H1 (cell line): ENCODE results near the gene LTBR. TPM values are rescaled to one million over a fixed set of nuclear protein-coding genes. Genes with fewer than 3 reads are reported as not detected.
A peak's percentile ranks its signal among the peaks of the same experiment; 100 is the strongest.

Experiments used
- CTCF ChIA-PET: fragments of 300-600 bp; sonication (Branson Sonifier 250); formaldehyde crosslinking; loops from one replicate; lab custom pipeline; 2021; ENCODE audit not compliant: partially characterized antibody; lab: Charles Lee
- POLR2A ChIA-PET: fragments of 300-600 bp; sonication (Branson Sonifier 250); formaldehyde crosslinking; loops from one replicate; lab custom pipeline; 2021; ENCODE audit warnings: inconsistent platforms; ENCODE audit not compliant: partially characterized antibody; lab: Charles Lee
- DNase-seq, 2 experiments: peaks; one replicate each; pipeline versions ENCODE4 v3.0.0 to v3.0.0-alpha.2; 2010 to 2022; ENCODE audit warnings: low spot score in 2 of 2, low read depth in 1 of 2, mixed read lengths in 1 of 2
- FAIRE-seq: peaks from 2 replicates; lab custom pipeline; 2011; peaks lifted over from hg19 to GRCh38; lab: Jason Lieb, UNC
- H2AFZ ChIP-seq: 2 replicates; pipeline ENCODE4 v1.8.1; 2012; ENCODE audit warnings: low read length, inconsistent platforms
- H2AK5ac ChIP-seq: 2 replicates; pipeline ENCODE4 v1.6.1; 2013; ENCODE audit warnings: low read depth, low read length
- H2BK120ac ChIP-seq: replicated peaks from 2 replicates; pipeline ENCODE3; 2013; ENCODE audit warnings: low read depth, low read length, inconsistent platforms
- H2BK12ac ChIP-seq: 2 replicates; pipeline ENCODE4 v1.6.1; 2013; ENCODE audit warnings: low read depth, low read length
- H2BK15ac ChIP-seq: 2 replicates; pipeline ENCODE4 v1.6.1; 2013; ENCODE audit warnings: low read length
- H2BK20ac ChIP-seq: 2 replicates; pipeline ENCODE4 v1.6.1; 2013; ENCODE audit warnings: low read length
- H2BK5ac ChIP-seq: 2 replicates; pipeline ENCODE4 v1.6.1; 2013; ENCODE audit warnings: low read depth, low read length
- H3K14ac ChIP-seq: 2 replicates; pipeline ENCODE4 v1.6.1; 2013; ENCODE audit warnings: inconsistent platforms; ENCODE audit not compliant: insufficient read length
- H3K18ac ChIP-seq: 2 replicates; pipeline ENCODE4 v1.6.1; 2013; ENCODE audit warnings: low read length; ENCODE audit errors: extremely low read depth
- H3K23ac ChIP-seq: 2 replicates; pipeline ENCODE4 v1.6.1; 2013; ENCODE audit warnings: inconsistent platforms; ENCODE audit not compliant: insufficient read length
- H3K23me2 ChIP-seq: 2 replicates; pipeline ENCODE4 v1.6.1; 2013; ENCODE audit warnings: low read depth, low read length
- H3K27ac ChIP-seq: 2 replicates; pipeline ENCODE4 v1.6.1; 2011; ENCODE audit warnings: low read depth, low read length, inconsistent platforms
- H3K27me3 ChIP-seq, 4 experiments: replicated peaks in 1 of 4; 1 replicate in 1 of 4; 2 replicates in 3 of 4; pipeline versions ENCODE4 v1.6.1 to v1.8.1; 2011 to 2013; ENCODE audit warnings: low read length in 3 of 4, mild to moderate bottlenecking in 3 of 4, inconsistent platforms in 2 of 4, mixed read lengths in 2 of 4, moderate library complexity in 1 of 4; ENCODE audit not compliant: control insufficient read depth in 3 of 4, insufficient read depth in 3 of 4; ENCODE audit errors: extremely low read depth in 1 of 4
- H3K36me3 ChIP-seq, 4 experiments: 2 replicates each; pipeline versions ENCODE4 v1.6.1 to v1.8.1; 2011 to 2013; ENCODE audit warnings: mild to moderate bottlenecking in 4 of 4, low read length in 3 of 4, moderate library complexity in 2 of 4, control low read depth in 1 of 4, inconsistent platforms in 1 of 4; ENCODE audit not compliant: insufficient read depth in 4 of 4, control insufficient read depth in 2 of 4
- H3K4ac ChIP-seq: replicated peaks from 2 replicates; pipeline ENCODE3; 2013; ENCODE audit warnings: low read length, low read depth, mixed read lengths, inconsistent platforms; ENCODE audit not compliant: insufficient read length
- H3K4me1 ChIP-seq, 4 experiments: replicated peaks in 1 of 4; 1 replicate in 1 of 4; 2 replicates in 3 of 4; pipeline versions ENCODE4 v1.6.1 to v1.8.1; 2011 to 2013; ENCODE audit warnings: low read length in 3 of 4, inconsistent platforms in 2 of 4, mixed read lengths in 1 of 4; ENCODE audit not compliant: insufficient read depth in 4 of 4, control insufficient read depth in 3 of 4
- H3K4me2 ChIP-seq, 2 experiments: 2 replicates each; pipeline versions ENCODE4 v1.6.1 to v1.8.1; 2011 to 2013; ENCODE audit warnings: low read depth in 2 of 2, low read length in 2 of 2, control low read depth in 1 of 2, inconsistent platforms in 1 of 2, mild to moderate bottlenecking in 1 of 2; ENCODE audit not compliant: insufficient read depth in 1 of 2
- H3K4me3 ChIP-seq, 4 experiments: fragments of 200-600, 300-600 bp in 1 of 4; sonication (generic), shearing (Covaris generic), sonication (Bioruptor Twin) in 1 of 4; 2 replicates each; pipeline versions ENCODE4 v1.5.1 to v1.8.1; 2011 to 2016; ENCODE audit warnings: low read length in 4 of 4, low read depth in 3 of 4, control low read depth in 2 of 4, inconsistent platforms in 2 of 4, mild to moderate bottlenecking in 2 of 4, mixed read lengths in 1 of 4, moderate library complexity in 1 of 4; ENCODE audit not compliant: insufficient read depth in 2 of 4; ENCODE audit errors: extremely low read depth in 1 of 4
- H3K56ac ChIP-seq: replicated peaks from 2 replicates; pipeline ENCODE3; 2013; ENCODE audit warnings: low read depth, mild to moderate bottlenecking, mixed read lengths, low read length, inconsistent platforms; ENCODE audit not compliant: insufficient read length
- H3K79me1 ChIP-seq: 2 replicates; pipeline ENCODE4 v1.6.1; 2013; ENCODE audit warnings: low read depth, low read length, control low read depth
- H3K79me2 ChIP-seq, 2 experiments: 2 replicates each; pipeline versions ENCODE4 v1.6.1 to v1.8.1; 2012 to 2013; ENCODE audit warnings: low read length in 2 of 2, mild to moderate bottlenecking in 2 of 2, inconsistent platforms in 1 of 2; ENCODE audit not compliant: insufficient read depth in 2 of 2, control insufficient read depth in 1 of 2
- H3K9ac ChIP-seq, 4 experiments: replicated peaks in 1 of 4; 1 replicate in 1 of 4; 2 replicates in 3 of 4; pipeline versions ENCODE4 v1.6.1 to v1.8.1; 2011 to 2013; ENCODE audit warnings: low read depth in 3 of 4, low read length in 3 of 4, control low read depth in 2 of 4, mild to moderate bottlenecking in 2 of 4, moderate library complexity in 2 of 4, inconsistent platforms in 1 of 4; ENCODE audit errors: extremely low read depth in 1 of 4
- H3K9me3 ChIP-seq, 2 experiments: 2 replicates each; pipeline versions ENCODE4 v1.6.1 to v1.8.1; 2012 to 2013; ENCODE audit warnings: mild to moderate bottlenecking in 2 of 2, moderate library complexity in 2 of 2, control low read depth in 1 of 2, inconsistent platforms in 1 of 2, low read depth in 1 of 2, low read length in 1 of 2, mixed read lengths in 1 of 2; ENCODE audit not compliant: insufficient read depth in 2 of 2
- H4K20me1 ChIP-seq, 2 experiments: replicated peaks in 1 of 2; 2 replicates each; pipeline versions ENCODE3 to v1.8.1; 2011 to 2013; ENCODE audit warnings: inconsistent platforms in 2 of 2, low read length in 2 of 2, mild to moderate bottlenecking in 1 of 2; ENCODE audit not compliant: insufficient read depth in 2 of 2, control insufficient read depth in 1 of 2
- H4K5ac ChIP-seq: 2 replicates; pipeline ENCODE4 v1.6.1; 2013; ENCODE audit warnings: low read length, low read depth, mixed read lengths, inconsistent platforms; ENCODE audit not compliant: insufficient read length
- H4K8ac ChIP-seq: 2 replicates; pipeline ENCODE4 v1.8.0; 2013; ENCODE audit warnings: mild to moderate bottlenecking, moderate library complexity, low read length, inconsistent platforms; ENCODE audit not compliant: insufficient read depth; ENCODE audit errors: extremely low read depth
- H4K91ac ChIP-seq: replicated peaks from 2 replicates; pipeline ENCODE3; 2013; ENCODE audit warnings: low read length, mixed read lengths, inconsistent platforms; ENCODE audit not compliant: insufficient read length
- BACH1 ChIP-seq: IDR thresholded peaks from 2 replicates; pipeline ENCODE4 v1.6.1; 2012; ENCODE audit warnings: low read length, improper control_type of control experiment
- BCL11A ChIP-seq, 2 experiments: IDR thresholded peaks; one replicate each; pipeline ENCODE4 v1.6.1; 2011; ENCODE audit warnings: low read depth in 2 of 2, low read length in 2 of 2, mild to moderate bottlenecking in 2 of 2
- KDM4A ChIP-seq: IDR thresholded peaks from one replicate; pipeline ENCODE4 v1.7.1; 2012; ENCODE audit warnings: low read depth, mild to moderate bottlenecking, moderate library complexity, low read length, inconsistent platforms; ENCODE audit not compliant: severe bottlenecking
- PHF8 ChIP-seq: fragments of 200-600 bp; sonication (generic); conservative IDR thresholded peaks from 2 replicates; pipeline ENCODE4 v1.7.1; 2012; ENCODE audit warnings: low read depth, mild to moderate bottlenecking, inconsistent platforms, low read length, moderate library complexity
- RAD21 ChIP-seq, 2 experiments: IDR thresholded peaks in 1 of 2; conservative IDR thresholded peaks in 1 of 2; 2 replicates each; pipeline ENCODE4 v1.6.1; 2011; ENCODE audit warnings: low read depth in 2 of 2, low read length in 2 of 2, improper control_type of control experiment in 1 of 2, inconsistent platforms in 1 of 2, mild to moderate bottlenecking in 1 of 2, moderate library complexity in 1 of 2
- RXRA ChIP-seq: IDR thresholded peaks from 2 replicates; pipeline ENCODE4 v1.6.1; 2011; ENCODE audit warnings: low read depth, mild to moderate bottlenecking, low read length, moderate library complexity; ENCODE audit not compliant: insufficient read depth
- TEAD4 ChIP-seq: IDR thresholded peaks from 2 replicates; pipeline ENCODE4 v1.6.1; 2012; ENCODE audit warnings: low read depth, low read length, inconsistent platforms, mixed read lengths
- WGBS, 2 experiments: shearing (Covaris generic) in 1 of 2; methylation state at CpG; one replicate each; pipeline versions ENCODE4 v1.1.6 to v1.1.7; 2013 to 2015; ENCODE audit warnings: low lambda C conversion rate in 2 of 2, mixed read lengths in 2 of 2, inconsistent platforms in 1 of 2, low coverage in 1 of 2, missing lambda C conversion rate in 1 of 2; ENCODE audit not compliant: insufficient replicate concordance in 2 of 2, insufficient coverage in 1 of 2, insufficient read length in 1 of 2; ENCODE audit errors: extremely low coverage in 1 of 2, missing lambda C conversion rate in 1 of 2; 5-methylcytosine and 5-hydroxymethylcytosine counted together
- polyA plus RNA-seq, 7 experiments: library from polyadenylated mRNA; depleted of rRNA in 3 of 7; stranded (reverse) in 5 of 7; unstranded in 2 of 7; fragments of >200 nt in 5 of 7; fragments of 200-250 nt in 2 of 7; gene quantifications; 1 replicate in 5 of 7; 2 replicates in 1 of 7; 4 replicates in 1 of 7; pipeline versions ENCODE4 v1.2.1 to v1.2.3, GENCODE V29; 2011 to 2013; ENCODE audit warnings: missing spikeins in 2 of 7, mixed read lengths in 2 of 7
- total RNA-seq: library from RNA; stranded (reverse); fragmentation: NEBNext Ultra II Directional; extraction: Animal tissue kit (Norgen Biotek cat#: 25700); gene quantifications from 2 replicates; pipeline ENCODE4 v1.2.1, GENCODE V29; 2021

Gene LTBR
- total and polyA plus RNA-seq, 2 of the 8 experiments (the other 6 are each of a cell fraction or from before 2014, with no cell fraction given): 5.1 to 6.3 TPM

GRCh38 chr12:6340745-6341416 is 43.1 kb upstream of the LTBR start:
- peaks cover 6% of the 10 kb centered on the region for H3K79me1 ChIP-seq
- peak overlapping the region; percentile 96; the same call in 1 of the 2 replicates for H2BK5ac ChIP-seq
- H2AK5ac ChIP-seq: no peak overlapping the region
- no peak for FAIRE-seq
- no peaks in the 10 kb centered on the region for H3K27me3 ChIP-seq
- DNase-seq: no peak
- peaks cover 22% of the 10 kb centered on the region for H3K23me2 ChIP-seq
- peaks cover 0 to 4% of the 10 kb centered on the region in 2 experiments for H4K20me1 ChIP-seq
- peaks cover 22 to 52% (median 32%) of the 10 kb centered on the region in 4 experiments for H3K4me1 ChIP-seq
- no peak overlapping the region for H2BK20ac ChIP-seq
- H3K18ac ChIP-seq: peak overlapping the region; percentile 92; the same call in 1 of the 2 replicates
- H4K8ac ChIP-seq: no peak overlapping the region
- H2BK12ac ChIP-seq: peak overlapping the region; percentile 85; the same call in 1 of the 2 replicates
- H3K36me3 ChIP-seq: no peaks in the 10 kb centered on the region
- H3K23ac ChIP-seq: no peak overlapping the region
- no peak overlapping the region for H3K4ac ChIP-seq
- ChIA-PET CTCF (interaction anchor here (1.2 to 11.4 kb wide), 7 partner anchors 11 to 157 kb away, joined by 3 to 109 read pairs (median 9); no protein-coding TSS in a partner anchor), POLR2A (interaction anchor here (0.6 to 17.5 kb wide), 10 partner anchors 1 to 1696 kb away, joined by 3 to 286 read pairs (median 15); partner anchors contain the start of genes GAPDH, SCNN1A and TNFRSF1A)
- H3K4me3 ChIP-seq: peak overlapping the region; percentile 54 to 89 (median 82)
- no peak overlapping the region for H4K5ac ChIP-seq
- WGBS, 2 experiments: 12% methylated on average over 15 of the region's 15 CpGs; no CpG with 5 or more reads in 1 of the 2 experiments
- no peak overlapping the region for H4K91ac ChIP-seq
- peaks cover 10 to 53% of the 10 kb centered on the region in 2 experiments for H3K79me2 ChIP-seq
- H2AFZ ChIP-seq: no peak overlapping the region
- H3K9ac ChIP-seq: peak overlapping the region; percentile 50 to 69 (median 62)
- no peaks in the 10 kb centered on the region for H3K9me3 ChIP-seq
- H3K4me2 ChIP-seq: peak overlapping the region; percentile 87 to 88
- no peak overlapping the region for H3K14ac ChIP-seq
- no peak overlapping the region for H2BK120ac ChIP-seq
- no peak overlapping the region for H3K56ac ChIP-seq
- H2BK15ac ChIP-seq: peak overlapping the region; percentile 82; the same call in 1 of the 2 replicates
- peak overlapping the region; percentile 24; the same call in 1 of the 2 replicates for H3K27ac ChIP-seq
- TF ChIP-seq RAD21 (IDR thresholded peaks at IDR 0.05 in 1 of 2, conservative IDR thresholded peaks at IDR 0.05 in 1 of 2; ENCODE audit: low read depth in 2 of 2, low read length in 2 of 2) (no peak), RXRA (no peak), KDM4A (no peak), PHF8 (no peak), BACH1 (no peak), BCL11A (IDR thresholded peaks at IDR 0.05; ENCODE audit: low read depth in 2 of 2, low read length in 2 of 2) (no peak), TEAD4 (no peak)
